H54 (cell line): ENCODE data around the gene CTTNBP2NL.
A peak's percentile ranks its signal among the peaks of the same experiment; 100 is the strongest.
"Not testable (repeated sequence)": the region's sequence is repeated elsewhere in the genome, so short reads cannot be mapped to it uniquely, and the experiment has no call there.

Experiments
- DNase-seq: peaks from one replicate; pipeline ENCODE4 v3.0.0; 2011; ENCODE audit warnings: low spot score, mixed read lengths; ENCODE audit not compliant: insufficient read length
- FAIRE-seq: peaks from 3 replicates; lab custom pipeline; 2011; peaks lifted over from hg19 to GRCh38; lab: Jason Lieb, UNC
- POLR2A ChIP-seq: IDR thresholded peaks from 2 replicates; pipeline ENCODE4 v1.6.1; 2011; ENCODE audit warnings: low read depth, mild to moderate bottlenecking, low read length

The CTTNBP2NL gene

DNA sequence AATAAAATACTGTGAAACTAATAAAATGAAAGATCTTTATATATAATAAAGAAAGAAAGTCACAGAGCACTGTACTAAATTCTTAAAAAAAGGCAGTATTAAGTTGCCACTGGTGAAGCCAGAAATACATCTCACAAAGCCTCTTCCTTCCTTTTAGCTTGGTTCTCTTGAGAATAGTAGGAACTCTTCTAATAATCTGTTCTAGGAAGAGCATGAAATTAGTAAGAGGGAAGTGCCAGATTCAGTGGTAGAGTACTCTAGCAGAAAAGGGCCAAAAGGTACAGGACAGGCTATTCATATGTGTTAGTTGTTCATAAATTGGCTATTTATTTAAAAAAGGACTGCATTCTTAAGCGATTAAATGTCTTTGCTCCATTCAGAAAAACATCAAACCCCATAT is 33.7 kb downstream of the CTTNBP2NL start:
- DNase-seq (no peak), FAIRE-seq (no peak)
- TF ChIP-seq POLR2A, result no peak

DNA sequence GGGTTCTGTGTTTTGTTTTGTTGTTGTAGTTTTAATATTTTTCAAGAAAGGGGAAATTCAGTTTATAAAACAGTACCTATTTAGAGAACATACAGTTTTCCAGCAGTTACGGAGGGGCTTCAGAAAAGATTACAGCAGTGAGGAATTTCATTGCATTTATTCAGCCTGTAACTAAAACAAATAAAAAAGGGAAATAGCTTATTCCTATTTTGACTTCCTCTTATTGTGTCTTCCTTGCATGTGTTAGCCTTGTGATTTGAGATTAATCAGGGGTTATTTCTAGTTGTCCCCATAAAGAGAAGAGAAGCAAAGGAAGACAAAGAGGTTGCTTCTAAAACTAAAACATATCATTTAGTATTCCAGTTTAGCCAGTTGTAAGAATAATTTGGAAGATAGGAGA is 35.0 kb downstream of the CTTNBP2NL start:
- no peak for DNase-seq
- TF ChIP-seq POLR2A, result no peak
- peak; percentile 20 for FAIRE-seq

DNA sequence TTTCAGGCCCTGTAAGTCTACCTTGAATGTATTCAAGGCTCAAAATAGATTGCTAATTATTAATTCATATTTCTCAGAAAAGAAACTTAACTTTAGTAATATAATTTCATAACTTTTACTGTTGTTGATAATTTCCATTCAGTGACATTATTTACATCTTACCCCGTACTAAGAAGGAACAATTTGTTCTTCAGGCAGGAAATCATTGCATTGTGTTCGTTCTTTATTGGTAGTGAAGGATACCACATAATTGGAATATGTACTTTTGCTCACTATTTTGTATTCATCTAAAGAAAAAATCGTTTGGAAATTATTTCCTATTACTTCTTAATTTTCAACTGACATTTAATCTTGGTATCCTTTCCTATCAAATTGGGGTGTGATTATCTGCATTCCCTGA is 39.4 kb downstream of the CTTNBP2NL start:
- TF ChIP-seq POLR2A, result no peak
- no peak for DNase-seq
- no peak for FAIRE-seq

DNA sequence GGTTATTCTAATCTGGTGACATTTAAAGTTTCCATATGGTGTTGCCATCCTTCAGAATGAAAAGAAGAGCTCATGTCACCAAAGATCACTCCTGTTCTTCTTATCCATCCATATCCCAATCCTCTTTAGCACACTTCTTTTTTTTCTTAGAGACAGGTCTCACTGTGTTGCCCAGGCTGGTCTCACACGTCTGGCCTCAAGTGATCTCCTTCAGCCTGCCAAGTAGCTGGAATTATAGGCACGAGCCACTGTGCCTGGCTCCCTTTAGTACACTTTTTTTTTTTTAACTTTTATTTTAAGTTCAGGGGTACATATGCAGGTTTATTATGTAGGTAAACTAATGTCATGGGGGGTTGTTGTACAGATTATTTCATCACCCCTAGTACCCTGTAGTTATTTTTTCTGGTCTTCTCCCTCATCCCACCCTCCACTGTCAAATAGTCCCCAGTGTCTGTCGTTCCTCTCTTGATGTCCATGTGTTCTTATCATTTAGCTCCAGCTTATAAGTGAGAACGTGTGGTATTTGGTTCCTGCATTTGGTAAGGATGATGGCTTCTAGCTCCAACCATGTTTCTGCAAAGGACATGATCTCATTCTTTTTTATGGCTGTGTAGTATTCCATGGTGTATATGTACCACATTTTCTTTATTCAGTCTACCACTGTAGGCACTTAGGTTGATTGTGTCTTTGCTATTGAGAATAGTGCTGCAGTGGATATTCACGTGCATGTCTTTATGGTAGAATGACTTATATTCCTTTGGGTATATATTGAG is 40.6 kb downstream of the CTTNBP2NL start:
- FAIRE-seq (no peak), DNase-seq (no peak)
- no peak for TF ChIP-seq POLR2A

DNA sequence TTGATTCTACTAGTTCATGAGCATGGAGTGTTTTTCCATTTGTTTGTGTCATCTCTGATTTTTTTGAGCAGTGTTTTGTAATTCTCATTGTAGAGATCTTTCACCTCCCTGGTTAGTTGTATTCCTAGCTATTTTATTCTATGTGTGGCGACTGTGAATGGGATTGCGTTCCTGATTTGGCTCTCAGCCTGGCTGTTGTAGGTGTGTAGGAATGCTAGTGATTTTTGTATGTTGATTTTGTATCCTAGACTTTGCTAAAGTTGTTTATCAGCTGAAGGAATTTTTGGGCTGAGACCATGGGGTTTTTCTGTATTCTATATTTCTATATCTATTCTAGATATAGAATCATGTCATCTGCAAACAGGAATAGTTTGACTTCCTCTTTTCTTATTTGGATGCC is 42.1 kb downstream of the CTTNBP2NL start:
- not testable (repeated sequence) for FAIRE-seq

DNA sequence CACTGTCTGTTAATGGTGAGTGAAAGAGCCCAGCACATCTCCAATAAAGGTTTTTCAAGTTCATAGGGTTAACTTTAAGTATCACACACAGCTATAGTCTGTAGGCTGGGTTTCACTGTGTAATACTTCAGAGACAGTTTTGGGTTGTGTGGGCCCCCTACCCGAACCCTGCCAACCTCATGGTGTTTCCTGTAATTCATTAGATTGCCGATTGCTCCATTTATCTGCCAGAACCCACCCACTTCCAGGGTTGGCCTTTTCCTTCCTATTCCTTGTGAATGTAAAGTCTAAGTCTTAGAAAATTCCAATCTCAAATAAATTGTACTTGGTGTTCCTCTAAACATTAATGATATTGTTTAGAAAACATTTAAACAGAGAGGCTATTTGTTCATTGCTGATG is 43.6 kb downstream of the CTTNBP2NL start:
- no peak for TF ChIP-seq POLR2A
- FAIRE-seq (no peak), DNase-seq (no peak)

More for the DNA sequence above, 42.1 kb downstream of the CTTNBP2NL start:
- not testable (repeated sequence) for DNase-seq

DNA sequence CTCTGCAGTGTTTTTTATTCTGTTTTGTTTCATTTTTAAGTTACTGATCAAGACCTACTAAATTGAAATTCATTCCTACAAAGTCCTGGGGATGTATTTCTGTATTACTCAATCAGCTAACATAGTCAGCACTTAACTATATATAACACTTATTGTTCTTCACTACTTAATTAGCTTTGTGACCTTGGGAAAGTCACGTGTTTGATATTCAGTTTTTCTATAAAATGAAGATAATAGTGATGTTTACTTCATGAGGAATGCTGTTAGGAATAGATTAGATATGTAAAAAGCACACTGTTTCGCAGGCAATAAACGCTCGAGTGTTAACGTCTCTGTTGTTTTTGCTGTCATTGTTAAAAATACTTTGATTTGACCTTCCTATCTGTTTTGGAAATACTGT is 44.6 kb downstream of the CTTNBP2NL start:
- FAIRE-seq, result no peak
- no peak for TF ChIP-seq POLR2A
- no peak for DNase-seq

DNA sequence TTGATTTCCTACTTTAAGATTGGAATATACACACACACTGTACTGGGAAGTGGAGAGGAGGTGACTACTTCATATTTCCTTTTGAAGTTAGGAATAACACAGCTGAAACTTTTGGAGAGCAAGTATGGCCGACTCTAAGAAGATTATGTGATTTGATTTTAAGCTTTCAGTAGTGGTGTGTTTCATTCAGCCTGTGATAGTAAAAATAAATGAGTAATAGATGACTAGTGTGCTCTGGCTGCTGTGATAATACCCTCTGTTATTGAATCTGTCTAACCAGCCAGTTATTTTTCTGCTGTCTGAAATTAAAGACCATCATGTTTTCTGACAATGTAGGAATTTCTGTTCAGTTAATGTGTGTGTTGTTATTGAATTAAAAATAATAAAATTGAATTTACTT is 48.3 kb downstream of the CTTNBP2NL start:
- TF ChIP-seq POLR2A, result no peak
- peak; percentile 88 for FAIRE-seq

DNA sequence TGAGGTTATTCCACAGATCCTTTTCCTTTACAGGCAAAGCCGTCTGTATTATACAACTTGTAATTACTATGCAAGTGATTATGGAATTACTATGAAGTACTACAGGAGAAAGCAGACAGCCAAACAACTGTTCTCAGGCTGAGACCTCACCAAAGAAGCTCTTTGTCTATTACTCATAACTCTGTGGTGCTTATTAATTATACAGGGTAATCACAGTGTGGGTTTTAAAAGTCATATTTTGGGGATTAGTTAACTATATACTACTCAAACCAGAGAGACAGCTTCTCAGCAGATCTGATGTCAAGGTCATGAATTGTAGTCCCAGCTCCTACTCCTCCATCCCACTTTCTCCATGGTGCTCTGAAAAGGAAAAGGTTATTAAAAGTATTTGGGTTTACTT is 49.6 kb downstream of the CTTNBP2NL start:
- FAIRE-seq (no peak), DNase-seq (no peak)
- TF ChIP-seq POLR2A, result no peak

More for the DNA sequence above, 48.3 kb downstream of the CTTNBP2NL start:
- DNase-seq, result peak; percentile 17

DNA sequence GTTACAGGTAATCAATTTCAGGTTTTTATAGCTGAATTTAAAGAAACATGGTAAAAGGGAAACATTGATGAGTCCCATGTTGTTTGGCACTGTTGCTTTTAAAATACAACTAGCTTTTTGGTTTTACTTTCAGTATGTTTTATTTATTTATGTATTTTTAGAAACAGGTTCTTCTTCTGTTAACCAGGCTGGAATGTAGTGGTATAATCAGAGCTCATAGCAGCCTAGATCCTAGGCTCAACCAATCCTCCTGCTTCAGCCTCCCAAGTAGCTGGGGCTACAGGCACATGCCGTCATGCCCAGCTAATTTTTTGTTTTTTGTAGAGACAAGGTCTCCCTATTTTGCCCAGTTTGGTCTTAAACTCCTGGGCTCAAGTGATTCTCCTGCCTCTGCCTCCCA is 50.4 kb downstream of the CTTNBP2NL start:
- TF ChIP-seq POLR2A, result no peak
- FAIRE-seq, result no peak

DNA sequence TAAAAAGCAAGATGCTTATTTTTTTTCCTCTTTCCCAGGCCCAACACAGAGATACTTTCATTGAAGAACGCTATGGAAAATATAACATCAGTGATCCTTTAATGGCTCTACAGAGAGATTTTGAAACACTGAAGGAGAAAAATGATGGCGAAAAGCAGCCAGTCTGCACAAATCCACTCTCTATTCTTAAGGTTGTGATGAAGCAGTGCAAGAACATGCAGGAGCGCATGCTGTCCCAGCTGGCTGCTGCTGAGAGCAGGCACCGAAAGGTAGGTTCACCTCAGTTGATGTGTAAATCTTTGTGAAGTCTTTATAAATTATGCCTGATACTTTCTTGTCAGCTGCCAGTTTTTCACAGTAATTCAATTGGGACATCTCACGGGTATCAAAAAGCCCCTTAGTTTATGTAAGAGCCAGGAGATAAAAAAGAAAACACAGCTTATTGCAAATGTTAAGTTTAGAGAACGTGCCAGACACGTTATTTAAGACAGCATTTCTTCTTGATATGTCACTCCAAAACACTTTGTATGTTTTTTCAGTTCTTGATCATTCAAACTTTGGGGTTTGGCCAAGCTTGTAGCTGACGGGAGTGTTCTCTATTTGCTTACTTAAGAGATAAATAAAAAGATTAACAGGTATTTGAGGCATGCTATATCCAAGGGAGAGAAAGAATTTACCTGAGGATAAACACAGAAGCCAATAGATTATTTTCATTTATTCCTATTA is 53.1 kb downstream of the CTTNBP2NL start:
- FAIRE-seq (no peak), DNase-seq (no peak)
- TF ChIP-seq POLR2A, result no peak

More for the DNA sequence above, 50.4 kb downstream of the CTTNBP2NL start:
- DNase-seq, result no peak

DNA sequence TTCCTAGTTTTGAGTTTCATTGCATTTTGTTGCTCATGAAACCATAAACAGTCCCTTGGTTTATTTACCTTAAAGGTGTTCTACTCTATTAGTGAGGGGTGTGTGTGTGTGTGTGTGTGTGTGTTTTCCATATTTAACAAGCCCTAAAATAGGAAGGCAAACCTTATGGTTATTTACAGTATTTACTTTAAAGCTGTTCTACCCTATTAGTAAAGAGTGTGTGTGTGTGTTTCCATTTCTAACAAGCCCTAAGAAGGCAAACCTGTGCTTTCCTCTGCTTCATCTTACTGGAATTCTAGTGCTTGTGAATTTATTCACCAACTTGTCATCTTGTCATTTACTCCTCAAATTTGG is 53.6 kb downstream of the CTTNBP2NL start:
- FAIRE-seq (no peak), DNase-seq (no peak)
- TF ChIP-seq POLR2A, result no peak

DNA sequence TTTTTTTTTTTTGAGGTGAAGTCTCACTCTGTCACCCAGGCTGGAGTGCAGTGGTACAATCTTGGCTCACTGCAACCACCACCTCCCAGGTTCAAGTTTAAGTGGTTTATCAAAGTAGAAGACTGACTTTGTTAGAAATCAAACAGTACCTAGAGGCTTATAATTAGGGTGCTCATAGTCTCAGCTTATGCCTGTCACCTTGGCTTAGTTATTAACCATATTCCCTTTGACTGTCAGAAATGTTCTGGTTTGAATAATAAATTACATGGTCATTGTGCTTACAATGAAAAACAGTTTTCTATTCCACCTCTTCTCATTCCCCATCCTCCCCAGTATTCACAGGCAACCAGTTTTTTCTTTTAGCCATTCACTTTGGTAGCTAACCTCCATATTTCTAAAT is 54.8 kb downstream of the CTTNBP2NL start:
- FAIRE-seq (no peak), DNase-seq (no peak)
- TF ChIP-seq POLR2A, result no peak

DNA sequence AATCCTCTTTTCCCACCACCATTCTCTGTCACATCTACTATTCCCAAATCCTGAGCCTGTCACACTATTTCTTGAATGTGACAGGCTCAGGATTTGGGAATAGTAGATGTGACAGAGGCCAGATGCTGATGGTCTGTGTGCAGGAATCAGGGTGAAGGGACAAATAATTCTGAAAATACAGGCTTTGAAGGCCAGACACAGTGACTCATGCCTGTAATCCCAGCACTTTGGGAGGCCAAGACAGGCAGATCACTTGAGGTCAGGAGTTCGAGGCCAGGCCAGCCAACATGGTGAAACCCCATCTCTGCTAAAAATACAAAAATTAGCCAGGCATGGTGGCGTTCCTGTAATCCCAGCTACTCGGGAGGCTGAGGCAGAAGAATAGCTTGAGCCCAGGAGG is 55.3 kb downstream of the CTTNBP2NL start:
- not testable (repeated sequence) for DNase-seq, FAIRE-seq

DNA sequence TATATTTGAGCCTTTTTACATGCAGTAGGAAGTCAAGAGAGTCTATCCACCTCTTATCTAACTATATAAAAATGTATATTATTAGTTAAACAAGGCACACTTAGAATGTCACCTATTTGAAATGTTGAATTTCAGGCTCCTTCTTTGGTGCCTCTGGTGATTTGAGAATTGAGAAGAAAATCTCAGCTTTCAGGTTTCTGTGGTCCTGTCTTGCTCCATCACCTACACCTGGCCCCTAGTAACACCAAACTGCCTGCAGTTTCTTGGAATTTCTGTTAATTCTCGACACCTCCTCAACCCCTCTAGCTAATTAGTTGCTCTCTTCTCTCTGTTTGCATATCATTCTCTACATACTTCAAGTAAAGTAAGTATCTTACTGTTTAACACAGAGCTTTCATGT is 57.9 kb downstream of the CTTNBP2NL start:
- DNase-seq, result no peak
- TF ChIP-seq POLR2A, result no peak
- no peak for FAIRE-seq

DNA sequence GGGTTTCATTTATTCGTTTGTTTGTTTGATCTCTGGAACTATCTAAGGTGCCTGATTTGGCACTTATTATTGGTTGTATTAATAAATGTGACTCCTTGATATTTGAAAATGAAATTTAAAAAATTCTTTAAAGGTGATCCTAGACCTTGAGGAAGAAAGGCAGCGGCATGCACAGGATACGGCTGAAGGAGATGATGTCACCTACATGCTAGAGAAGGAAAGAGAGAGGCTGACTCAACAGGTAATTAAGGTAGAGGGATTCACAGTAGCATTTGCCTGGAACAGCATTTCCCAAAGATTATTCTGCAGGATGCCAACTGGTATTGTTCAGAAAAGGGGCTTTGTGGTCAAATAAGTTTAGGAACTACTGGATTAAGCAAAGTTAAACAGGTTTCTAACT is 58.3 kb downstream of the CTTNBP2NL start:
- FAIRE-seq, result no peak
- DNase-seq, result no peak
- TF ChIP-seq POLR2A, result no peak
